ENCODE data around the gene EHD1. TPM values are rescaled to one million over a fixed set of nuclear protein-coding genes. Genes with fewer than 3 reads are reported as not detected.

EHD1 gene
- polyA plus RNA-seq, 3 donors: 30.3 to 212 (median 48.4) TPM

- intact Hi-C loops (cut with micrococcal nuclease): no loop called here
Observed at GRCh38 chr11:64804346-64805210, 73.8 kb downstream of the EHD1 start.

DNA sequence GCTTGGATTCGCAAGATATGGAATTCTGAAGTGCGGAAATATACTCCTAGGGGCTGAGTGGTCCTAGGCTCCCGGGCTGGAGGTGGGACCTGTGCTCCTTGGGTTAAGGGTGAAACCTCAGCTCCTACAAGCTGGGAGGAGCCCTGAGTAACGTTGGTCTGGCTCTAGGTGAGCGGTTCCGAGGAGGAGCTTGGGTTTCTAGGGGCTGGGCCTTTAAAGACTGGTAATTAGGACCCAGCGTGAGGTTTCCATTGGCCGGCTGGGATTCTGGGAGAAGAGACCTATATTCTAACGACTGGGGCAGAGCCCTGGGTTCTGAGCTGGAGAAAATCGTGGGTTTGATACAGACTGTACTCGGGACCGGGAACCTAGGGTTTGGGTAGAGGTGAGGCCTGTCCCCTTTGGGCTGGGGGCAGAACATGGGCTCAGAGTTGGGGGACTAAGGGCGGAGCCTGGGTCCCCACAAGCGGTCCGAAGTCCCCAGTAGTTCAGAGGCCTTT is 74.5 kb downstream of the EHD1 start:
- Histone ChIP-seq H3K36me3 (replicated peaks in 1 of 2; ENCODE audit: control insufficient read depth in 1 of 2, insufficient read depth in 2 of 2, low read length in 2 of 2) (peaks cover 10 to 46% of the 10 kb centered on the region in 2 donors), H3K79me2 (ENCODE audit: insufficient read depth, low read length) (peaks cover 6% of the 10 kb centered on the region), H3K9ac (ENCODE audit: insufficient read depth, low read length, poor library complexity, severe bottlenecking) (peak overlapping the region; percentile 38), H4K20me1 (ENCODE audit: insufficient read depth, low read length) (no peaks in the 10 kb centered on the region), H3K4me3 (replicated peaks in 1 of 3; ENCODE audit: low read depth in 2 of 3, low read length in 3 of 3) (peak overlapping the region; percentile 78 to 94 (median 82)), H3K9me3 (replicated peaks in 1 of 2; ENCODE audit: control insufficient read depth in 1 of 2, insufficient read depth in 1 of 2, low read length in 2 of 2) (no peaks in the 10 kb centered on the region), H3K27ac (ENCODE audit: low read depth in 1 of 2, low read length in 2 of 2) (peak overlapping the region; percentile 80 to 84), H3K4me2 (replicated peaks; ENCODE audit: extremely low read depth, low read length, poor library complexity, severe bottlenecking) (peak overlapping the region; percentile 86), H3K27me3 (ENCODE audit: control insufficient read depth in 2 of 2, insufficient read depth in 2 of 2, low read length in 2 of 2) (no peaks in the 10 kb centered on the region), H2AFZ (ENCODE audit: insufficient read depth, low read depth, low read length, poor library complexity, severe bottlenecking) (peak overlapping the region; percentile 78), H3K4me1 (ENCODE audit: control insufficient read depth in 1 of 2, insufficient read depth in 2 of 2, low read length in 2 of 2) (peaks cover 29 to 42% of the 10 kb centered on the region in 2 donors)
- H3K4me1 Mint-ChIP-seq: peaks cover 47% of the 10 kb centered on the region
- H3K4me3 Mint-ChIP-seq: peak overlapping the region; percentile 87
- peaks cover 0 to 3% (median 2%) of the 10 kb centered on the region in 3 donors for H3K27me3 Mint-ChIP-seq (ENCODE audit: low read depth in 3 of 3)
- peaks cover 27 to 39% of the 10 kb centered on the region in 2 donors for H3K36me3 Mint-ChIP-seq
- WGBS (ENCODE audit: insufficient coverage): 51% methylated on average over 14 of the region's 15 CpGs
- intact Hi-C loops (cut with micrococcal nuclease): no loop called here
- TF ChIP-seq, protein P1, sequence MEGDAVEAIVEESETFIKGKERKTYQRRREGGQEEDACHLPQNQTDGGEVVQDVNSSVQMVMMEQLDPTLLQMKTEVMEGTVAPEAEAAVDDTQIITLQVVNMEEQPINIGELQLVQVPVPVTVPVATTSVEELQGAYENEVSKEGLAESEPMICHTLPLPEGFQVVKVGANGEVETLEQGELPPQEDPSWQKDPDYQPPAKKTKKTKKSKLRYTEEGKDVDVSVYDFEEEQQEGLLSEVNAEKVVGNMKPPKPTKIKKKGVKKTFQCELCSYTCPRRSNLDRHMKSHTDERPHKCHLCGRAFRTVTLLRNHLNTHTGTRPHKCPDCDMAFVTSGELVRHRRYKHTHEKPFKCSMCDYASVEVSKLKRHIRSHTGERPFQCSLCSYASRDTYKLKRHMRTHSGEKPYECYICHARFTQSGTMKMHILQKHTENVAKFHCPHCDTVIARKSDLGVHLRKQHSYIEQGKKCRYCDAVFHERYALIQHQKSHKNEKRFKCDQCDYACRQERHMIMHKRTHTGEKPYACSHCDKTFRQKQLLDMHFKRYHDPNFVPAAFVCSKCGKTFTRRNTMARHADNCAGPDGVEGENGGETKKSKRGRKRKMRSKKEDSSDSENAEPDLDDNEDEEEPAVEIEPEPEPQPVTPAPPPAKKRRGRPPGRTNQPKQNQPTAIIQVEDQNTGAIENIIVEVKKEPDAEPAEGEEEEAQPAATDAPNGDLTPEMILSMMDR (IDR thresholded peaks at IDR 0.05): no peak
- no peak for DNase-seq
- H3K9me3 Mint-ChIP-seq: no peaks in the 10 kb centered on the region
- peak overlapping the region; percentile 92 to 98 (median 95) for H3K27ac Mint-ChIP-seq

More at GRCh38 chr11:64804346-64805210, 73.8 kb downstream of the EHD1 start:
- Histone ChIP-seq H3K4me1 (ENCODE audit: control insufficient read depth in 1 of 2, insufficient read depth in 2 of 2, low read length in 2 of 2) (peaks cover 34 to 47% of the 10 kb centered on the region in 2 donors), H3K79me2 (ENCODE audit: insufficient read depth, low read length) (peaks cover 6% of the 10 kb centered on the region), H3K36me3 (replicated peaks in 1 of 2; ENCODE audit: control insufficient read depth in 1 of 2, insufficient read depth in 2 of 2, low read length in 2 of 2) (peaks cover 5 to 39% of the 10 kb centered on the region in 2 donors), H3K27ac (ENCODE audit: low read depth in 1 of 2, low read length in 2 of 2) (no peak overlapping the region), H2AFZ (ENCODE audit: insufficient read depth, low read depth, low read length, poor library complexity, severe bottlenecking) (no peak overlapping the region), H3K4me2 (replicated peaks; ENCODE audit: extremely low read depth, low read length, poor library complexity, severe bottlenecking) (no peak overlapping the region), H3K4me3 (replicated peaks in 1 of 3; ENCODE audit: low read depth in 2 of 3, low read length in 3 of 3) (no peak overlapping the region), H3K9ac (ENCODE audit: insufficient read depth, low read length, poor library complexity, severe bottlenecking) (no peak overlapping the region), H3K9me3 (replicated peaks in 1 of 2; ENCODE audit: control insufficient read depth in 1 of 2, insufficient read depth in 1 of 2, low read length in 2 of 2) (no peaks in the 10 kb centered on the region), H3K27me3 (ENCODE audit: control insufficient read depth in 2 of 2, insufficient read depth in 2 of 2, low read length in 2 of 2) (no peaks in the 10 kb centered on the region), H4K20me1 (ENCODE audit: insufficient read depth, low read length) (no peaks in the 10 kb centered on the region)
- peaks cover 23 to 33% of the 10 kb centered on the region in 2 donors for H3K36me3 Mint-ChIP-seq
- peaks cover 1 to 3% (median 2%) of the 10 kb centered on the region in 3 donors for H3K27me3 Mint-ChIP-seq (ENCODE audit: low read depth in 3 of 3)
- no peaks in the 10 kb centered on the region for H3K9me3 Mint-ChIP-seq
- H3K4me1 Mint-ChIP-seq: peaks cover 50% of the 10 kb centered on the region
- H3K4me3 Mint-ChIP-seq: peak overlapping the region in 1 of 2 donors; percentile 34
- DNase-seq: peak in 1 of 3 donors; percentile 13
- WGBS (ENCODE audit: insufficient coverage): 96% methylated on average over 39 of the region's 41 CpGs
- H3K27ac Mint-ChIP-seq: peak overlapping the region in 1 of 7 donors; percentile 96
- TF ChIP-seq, protein P1 (IDR thresholded peaks at IDR 0.05): no peak

All from CD14-positive monocyte (primary cell).